ENCODE measurements around the gene GNB1. TPM values are rescaled to one million over a fixed set of nuclear protein-coding genes. Genes with fewer than 3 reads are reported as not detected.
A peak's percentile ranks its signal among the peaks of the same experiment; 100 is the strongest.

The GNB1 gene
- total and polyA plus RNA-seq, 3 experiments from 2014 or later: 114 to 470 (median 436) TPM

DNA sequence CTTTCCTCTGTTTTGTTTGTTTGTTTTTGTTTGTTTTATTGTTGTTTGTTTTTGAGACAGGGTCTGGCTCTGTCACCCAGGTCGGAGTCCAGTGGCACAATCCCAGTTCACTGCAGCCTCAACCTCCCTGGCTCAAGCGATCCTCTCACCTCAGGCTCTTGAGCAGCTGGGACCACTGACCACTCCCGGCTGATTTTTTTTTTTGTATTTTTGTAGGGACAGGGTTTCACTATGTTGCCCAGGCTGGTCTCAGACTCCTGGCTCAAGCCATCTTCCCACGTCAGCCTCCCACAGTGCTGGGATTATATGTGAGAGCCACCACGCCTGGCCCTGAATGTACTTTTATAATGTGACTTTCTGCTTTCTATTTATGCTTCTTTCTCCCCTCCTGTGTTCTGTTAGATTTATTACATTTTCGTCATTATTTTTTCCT is 19.2 kb upstream of the GNB1 start:
- peak in 1 of 5 donors; percentile 39 for DNase-seq
- H3K4me1 ChIP-seq (ENCODE audit: insufficient read depth, low read length): peaks cover 11% of the 10 kb centered on the region
- Mint-ChIP-seq H3K4me3 (peak overlapping the region; percentile 84 to 96 (median 85)), H3K27me3 (peaks cover under 1 to 5% of the 10 kb centered on the region in 2 donors), H3K36me3 (no peaks in the 10 kb centered on the region), H3K27ac (peak overlapping the region; percentile 48 to 97 (median 94)), H3K9me3 (no peaks in the 10 kb centered on the region), H3K4me1 (peaks cover 14 to 20% (median 14%) of the 10 kb centered on the region in 3 donors)
- ChIA-PET CTCF (interaction anchor here (0.9 to 3.4 kb wide), 3 partner anchors 11 to 130 kb away, joined by 3 to 18 read pairs (median 13); no protein-coding TSS in a partner anchor), POLR2A (interaction anchor here (0.6 to 2.4 kb wide), 4 partner anchors 18 to 503 kb away, joined by 3 to 12 read pairs (median 8); partner anchors contain the start of genes CDK11A, MIB2 and PEX10)
- H3K9me3 ChIP-seq (ENCODE audit: low read length): no peaks in the 10 kb centered on the region
- H3K27me3 ChIP-seq (ENCODE audit: insufficient read depth, low read length, poor library complexity, severe bottlenecking): no peaks in the 10 kb centered on the region
- H3K4me3 ChIP-seq (ENCODE audit: low read length): peak overlapping the region; percentile 50
- H3K36me3 ChIP-seq (ENCODE audit: insufficient read depth, low read length): no peaks in the 10 kb centered on the region
- peak overlapping the region; percentile 43 for H3K27ac ChIP-seq (ENCODE audit: low read depth, low read length)

DNA sequence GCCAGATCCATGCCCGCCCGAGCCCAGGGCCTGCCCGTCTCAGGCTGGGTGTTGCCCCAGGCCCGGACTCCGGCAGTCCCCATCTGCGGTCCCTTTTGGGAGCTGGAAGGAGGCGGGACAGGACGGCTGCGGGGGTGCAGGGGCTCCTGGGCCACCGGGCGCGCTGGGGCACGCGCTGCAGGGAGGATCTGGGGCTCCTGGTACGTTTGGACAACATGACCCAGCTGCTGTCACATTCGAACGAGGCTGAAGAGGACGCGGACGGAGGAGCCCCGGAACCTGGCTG is 17.6 kb upstream of the GNB1 start:
- Histone ChIP-seq H3K27me3 (ENCODE audit: insufficient read depth, low read length, poor library complexity, severe bottlenecking) (no peaks in the 10 kb centered on the region), H3K4me3 (ENCODE audit: low read length) (peak overlapping the region; percentile 50), H3K9me3 (ENCODE audit: low read length) (no peaks in the 10 kb centered on the region), H3K36me3 (ENCODE audit: insufficient read depth, low read length) (no peaks in the 10 kb centered on the region), H3K27ac (ENCODE audit: low read depth, low read length) (peak overlapping the region; percentile 74), H3K4me1 (ENCODE audit: insufficient read depth, low read length) (peaks cover 11% of the 10 kb centered on the region)
- no peak for DNase-seq
- Mint-ChIP-seq H3K36me3 (no peaks in the 10 kb centered on the region), H3K27ac (peak overlapping the region in 1 of 8 donors; percentile 32), H3K27me3 (peaks cover 0 to 4% of the 10 kb centered on the region in 2 donors), H3K4me3 (peak overlapping the region in 5 of 7 donors; percentile 52 to 88 (median 64)), H3K9me3 (no peaks in the 10 kb centered on the region), H3K4me1 (peaks cover 14 to 20% (median 14%) of the 10 kb centered on the region in 3 donors)
- POLR2A ChIA-PET: interaction anchor here (0.6 to 2.4 kb wide), 11 partner anchors 10 to 295 kb away, joined by 3 to 15 read pairs (median 4); partner anchors contain the start of genes CDK11A and MIB2
- CTCF ChIA-PET: interaction anchor here (0.7 to 3.4 kb wide), 17 partner anchors 10 to 294 kb away, joined by 3 to 18 read pairs (median 3); partner anchors contain the start of genes CDK11A and TMEM52

DNA sequence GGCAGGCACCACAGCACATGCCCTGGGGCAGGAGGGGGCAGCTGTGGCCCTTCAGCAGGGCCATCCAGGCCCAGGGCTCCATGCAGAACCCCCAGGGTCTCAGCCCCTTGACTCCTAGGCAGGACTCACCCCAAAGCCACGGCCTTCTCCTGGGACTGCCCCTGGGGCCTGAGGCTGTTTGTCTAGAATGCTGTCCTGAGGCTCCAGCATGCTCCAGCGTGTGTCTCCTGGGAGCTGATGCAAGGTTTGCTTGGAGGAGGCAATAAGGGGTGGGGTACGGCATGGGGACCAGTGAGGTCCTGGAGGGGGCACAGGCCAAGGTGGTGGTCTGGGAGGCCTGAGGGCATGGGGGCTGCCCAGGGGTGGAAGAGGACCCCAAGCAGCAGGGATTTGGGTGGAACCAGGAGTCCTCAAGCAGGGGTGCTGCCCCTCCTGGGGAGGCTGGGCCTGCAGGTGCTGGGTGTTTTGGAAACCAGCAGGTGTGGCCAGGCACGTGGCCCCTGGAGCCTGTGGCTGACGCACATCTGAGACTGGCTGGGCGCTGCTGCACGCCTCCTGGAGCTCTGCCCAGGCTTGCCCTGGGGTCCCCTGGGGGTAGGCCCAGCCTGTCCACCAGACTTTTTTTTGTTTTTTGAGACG is 16.3 kb upstream of the GNB1 start:
- ChIA-PET POLR2A (interaction anchor here (2.2 kb wide), 1 partner anchor 9 kb away, joined by 4 read pairs; no protein-coding TSS in a partner anchor), CTCF (interaction anchor here (1.4 to 3.4 kb wide), 5 partner anchors 12 to 130 kb away, joined by 4 to 20 read pairs (median 9); no protein-coding TSS in a partner anchor)
- Histone ChIP-seq H3K9me3 (ENCODE audit: low read length) (no peaks in the 10 kb centered on the region), H3K36me3 (ENCODE audit: insufficient read depth, low read length) (no peaks in the 10 kb centered on the region), H3K4me3 (ENCODE audit: low read length) (no peak overlapping the region), H3K27ac (ENCODE audit: low read depth, low read length) (no peak overlapping the region), H3K27me3 (ENCODE audit: insufficient read depth, low read length, poor library complexity, severe bottlenecking) (no peaks in the 10 kb centered on the region), H3K4me1 (ENCODE audit: insufficient read depth, low read length) (peaks cover 11% of the 10 kb centered on the region)
- H3K27ac Mint-ChIP-seq: no peak overlapping the region
- no peaks in the 10 kb centered on the region for H3K9me3 Mint-ChIP-seq
- peaks cover 14 to 20% (median 14%) of the 10 kb centered on the region in 3 donors for H3K4me1 Mint-ChIP-seq
- H3K4me3 Mint-ChIP-seq: no peak overlapping the region
- H3K27me3 Mint-ChIP-seq: peaks cover 4 to 5% of the 10 kb centered on the region in 2 donors
- peak in 1 of 5 donors; percentile 46 for DNase-seq
- no peaks in the 10 kb centered on the region for H3K36me3 Mint-ChIP-seq

DNA sequence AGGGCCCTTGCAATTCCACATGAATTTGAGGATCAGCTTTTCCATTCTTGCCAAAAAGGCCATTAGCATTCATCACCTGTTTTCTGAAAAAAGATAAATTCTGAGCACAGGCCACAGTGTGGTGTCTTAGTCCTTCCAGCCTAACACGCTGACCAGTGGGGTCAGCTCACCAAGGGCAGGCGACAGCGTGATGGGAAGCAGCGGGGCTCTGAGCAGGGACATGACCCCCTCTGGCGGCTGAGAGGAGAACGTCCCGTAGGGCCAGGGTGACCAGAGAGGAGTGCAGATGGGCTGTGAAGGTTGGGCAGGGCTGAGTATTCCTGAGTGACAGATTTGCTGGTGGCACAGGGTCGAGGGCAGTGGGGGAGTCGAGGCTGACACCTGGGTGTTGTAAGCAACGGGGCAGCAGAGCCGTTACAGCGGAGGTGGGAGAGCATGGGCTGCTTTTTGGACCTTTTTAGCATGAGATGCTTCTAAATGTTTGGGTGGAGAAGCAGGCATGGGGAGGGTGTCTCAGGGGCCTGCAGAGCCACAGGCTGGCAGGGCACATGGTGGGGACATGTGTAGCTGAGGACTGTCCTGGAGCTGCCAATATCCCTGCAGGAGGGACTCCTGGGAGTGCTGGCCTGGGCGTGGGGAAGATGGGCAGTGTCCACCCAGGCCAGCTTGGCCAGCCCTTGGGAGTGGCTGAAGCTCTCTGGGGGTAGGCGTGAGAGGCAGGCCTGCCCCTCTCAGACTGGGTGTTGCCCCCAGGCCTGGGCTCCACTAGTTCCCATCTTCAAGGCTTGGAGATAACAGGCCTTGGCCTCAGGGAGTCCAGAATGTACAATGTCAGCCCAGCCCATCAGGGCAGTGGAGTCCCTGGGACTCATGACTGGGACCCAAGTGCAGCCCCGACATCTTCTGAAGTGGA is 15.6 kb upstream of the GNB1 start:
- H3K4me3 Mint-ChIP-seq: peak overlapping the region; percentile 12 to 90 (median 61)
- peak overlapping the region in 7 of 8 donors; percentile 27 to 84 (median 68) for H3K27ac Mint-ChIP-seq
- Histone ChIP-seq H3K4me3 (ENCODE audit: low read length) (no peak overlapping the region), H3K27ac (ENCODE audit: low read depth, low read length) (no peak overlapping the region), H3K36me3 (ENCODE audit: insufficient read depth, low read length) (no peaks in the 10 kb centered on the region), H3K4me1 (ENCODE audit: insufficient read depth, low read length) (peaks cover 11% of the 10 kb centered on the region), H3K9me3 (ENCODE audit: low read length) (no peaks in the 10 kb centered on the region), H3K27me3 (ENCODE audit: insufficient read depth, low read length, poor library complexity, severe bottlenecking) (no peaks in the 10 kb centered on the region)
- peaks cover 14 to 20% (median 14%) of the 10 kb centered on the region in 3 donors for H3K4me1 Mint-ChIP-seq
- H3K27me3 Mint-ChIP-seq: peaks cover 4 to 5% of the 10 kb centered on the region in 2 donors
- H3K9me3 Mint-ChIP-seq: no peaks in the 10 kb centered on the region
- ChIA-PET POLR2A (interaction anchor here (2.1 kb wide), 1 partner anchor 14 kb away, joined by 7 read pairs; no protein-coding TSS in a partner anchor), CTCF (interaction anchor here (0.7 to 3.4 kb wide), 17 partner anchors 9 to 129 kb away, joined by 3 to 20 read pairs (median 5); no protein-coding TSS in a partner anchor)
- no peaks in the 10 kb centered on the region for H3K36me3 Mint-ChIP-seq
- DNase-seq: peak; percentile 42 to 72 (median 55)

DNA sequence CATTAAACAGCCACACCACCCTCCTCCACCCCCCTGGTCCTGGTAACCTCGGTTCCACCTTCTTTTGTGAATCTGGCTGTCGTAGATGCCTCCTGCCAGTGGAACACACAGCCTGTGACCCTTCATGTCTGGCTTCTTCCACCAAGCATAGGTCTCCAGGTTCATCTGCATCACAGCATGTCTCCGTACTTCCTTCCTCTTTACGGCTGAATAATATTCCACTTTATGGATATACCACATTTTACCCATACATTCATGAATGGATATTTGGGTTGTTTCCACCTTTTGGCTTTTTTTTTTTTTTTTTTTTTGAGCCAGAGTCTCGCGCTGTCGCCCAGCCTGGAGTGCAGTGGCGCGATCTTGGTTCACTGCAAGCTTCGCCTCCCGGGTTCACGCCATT is 12.3 kb upstream of the GNB1 start:
- CTCF ChIA-PET: no interaction called here
- H3K27me3 ChIP-seq (ENCODE audit: insufficient read depth, low read length, poor library complexity, severe bottlenecking): no peaks in the 10 kb centered on the region
- H3K27me3 Mint-ChIP-seq: peaks cover 4 to 5% of the 10 kb centered on the region in 2 donors

DNA sequence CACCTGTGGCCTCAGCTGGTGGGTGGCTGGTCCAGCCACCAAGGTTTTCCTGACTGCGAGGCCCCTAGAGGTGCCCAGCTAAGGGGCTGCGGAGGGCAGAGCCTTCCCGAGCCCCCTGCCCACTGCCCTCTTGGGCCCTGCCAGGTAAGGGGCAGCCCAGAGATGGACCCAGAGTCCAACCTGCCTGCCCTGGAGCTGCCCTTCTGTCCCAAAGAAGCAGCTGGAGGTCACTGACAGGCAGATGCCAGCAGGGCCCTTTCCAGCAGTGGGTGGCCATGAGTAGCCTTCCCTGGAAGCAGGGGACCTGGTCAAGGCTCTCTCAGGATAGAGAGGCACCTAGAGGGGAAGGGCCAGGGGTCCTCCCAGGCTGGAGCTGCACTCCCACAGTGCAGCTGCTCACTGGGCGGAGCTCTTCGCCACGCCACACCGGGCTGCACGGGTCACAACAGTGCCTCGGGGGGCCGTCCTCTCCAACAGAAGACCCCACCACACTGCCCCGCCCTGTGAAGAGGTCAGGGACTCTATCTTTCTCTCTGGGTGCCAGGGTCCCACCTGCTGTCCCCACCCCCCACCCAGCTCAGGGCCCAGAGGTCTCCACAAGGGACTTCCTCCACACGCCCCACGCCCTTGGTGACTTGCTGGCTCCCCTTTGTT is 10.9 kb upstream of the GNB1 start:
- DNase-seq: peak in 1 of 5 donors; percentile 35
- peaks cover 7% of the 10 kb centered on the region for H3K4me1 ChIP-seq (ENCODE audit: insufficient read depth, low read length)
- POLR2A ChIA-PET: interaction anchor here (0.7 kb wide), 1 partner anchor 285 kb away, joined by 4 read pairs; no protein-coding TSS in a partner anchor
- CTCF ChIA-PET: interaction anchor here (1.6 kb wide), 1 partner anchor 10 kb away, joined by 6 read pairs; no protein-coding TSS in a partner anchor
- no peak overlapping the region for H3K4me3 Mint-ChIP-seq
- H3K4me3 ChIP-seq (ENCODE audit: low read length): no peak overlapping the region
- H3K36me3 ChIP-seq (ENCODE audit: insufficient read depth, low read length): no peaks in the 10 kb centered on the region
- H3K27me3 ChIP-seq (ENCODE audit: insufficient read depth, low read length, poor library complexity, severe bottlenecking): no peaks in the 10 kb centered on the region
- H3K36me3 Mint-ChIP-seq: no peaks in the 10 kb centered on the region
- no peak overlapping the region for H3K27ac ChIP-seq (ENCODE audit: low read depth, low read length)
- H3K9me3 ChIP-seq (ENCODE audit: low read length): no peaks in the 10 kb centered on the region
- H3K9me3 Mint-ChIP-seq: peaks cover 0 to 1% (median 0%) of the 10 kb centered on the region in 5 donors
- peaks cover 4 to 6% (median 6%) of the 10 kb centered on the region in 3 donors for H3K4me1 Mint-ChIP-seq
- H3K27me3 Mint-ChIP-seq: peaks cover 4 to 5% of the 10 kb centered on the region in 2 donors
- no peak overlapping the region for H3K27ac Mint-ChIP-seq

More for the DNA sequence above, 12.3 kb upstream of the GNB1 start:
- peaks cover 5 to 9% (median 6%) of the 10 kb centered on the region in 3 donors for H3K4me1 Mint-ChIP-seq
- POLR2A ChIA-PET: no interaction called here
- no peaks in the 10 kb centered on the region for H3K36me3 Mint-ChIP-seq
- no peak overlapping the region for H3K27ac Mint-ChIP-seq
- Histone ChIP-seq H3K27ac (ENCODE audit: low read depth, low read length) (no peak overlapping the region), H3K4me1 (ENCODE audit: insufficient read depth, low read length) (peaks cover 10% of the 10 kb centered on the region), H3K4me3 (ENCODE audit: low read length) (no peak overlapping the region), H3K36me3 (ENCODE audit: insufficient read depth, low read length) (no peaks in the 10 kb centered on the region), H3K9me3 (ENCODE audit: low read length) (no peaks in the 10 kb centered on the region)
- no peak for DNase-seq
- H3K4me3 Mint-ChIP-seq: no peak overlapping the region
- H3K9me3 Mint-ChIP-seq: peaks cover 0 to 1% (median 0%) of the 10 kb centered on the region in 5 donors

DNA sequence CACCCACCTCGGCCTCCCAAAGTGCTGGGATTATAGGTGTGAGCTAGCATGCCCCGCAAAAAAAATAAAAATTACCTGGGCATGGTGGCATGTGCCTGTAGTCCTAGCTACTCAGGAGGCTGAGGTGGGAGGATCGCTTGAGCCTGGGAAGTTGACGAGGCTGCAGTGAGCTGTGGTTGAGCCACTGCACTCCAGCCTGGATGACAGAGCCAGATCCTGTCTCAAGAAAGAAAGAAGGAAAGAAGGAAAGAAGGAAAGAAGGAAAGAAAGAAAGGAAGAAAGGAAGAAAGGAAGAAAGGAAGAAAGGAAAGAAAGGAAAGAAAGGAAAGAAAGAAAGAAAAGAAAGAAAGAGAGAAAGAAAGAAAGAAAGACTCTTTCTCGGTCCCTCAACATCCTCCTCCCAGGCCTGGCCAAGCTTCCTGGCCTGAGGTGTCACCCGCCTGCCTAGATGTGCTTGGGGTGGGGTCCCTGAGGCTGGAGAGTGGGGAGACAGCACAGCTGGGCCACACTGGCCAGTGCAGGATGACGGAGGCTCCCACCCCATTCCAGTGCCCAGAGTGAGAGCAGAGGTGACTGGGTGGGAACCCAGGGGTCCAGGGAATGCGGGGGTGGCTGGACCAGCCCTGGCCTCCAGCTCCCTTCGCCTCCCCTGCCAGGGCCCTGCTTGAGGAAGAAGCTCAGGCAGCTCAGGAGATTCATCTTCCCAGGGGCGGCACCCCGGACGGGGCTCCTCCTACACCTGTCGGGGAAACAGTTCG is 10.2 kb upstream of the GNB1 start:
- peaks cover 0 to 1% (median 0%) of the 10 kb centered on the region in 5 donors for H3K9me3 Mint-ChIP-seq
- peaks cover under 1 to 2% (median 1%) of the 10 kb centered on the region in 3 donors for H3K4me1 Mint-ChIP-seq
- POLR2A ChIA-PET: no interaction called here

More for the DNA sequence above, 10.2 kb upstream of the GNB1 start:
- peaks cover 7% of the 10 kb centered on the region for H3K4me1 ChIP-seq (ENCODE audit: insufficient read depth, low read length)
- H3K9me3 ChIP-seq (ENCODE audit: low read length): no peaks in the 10 kb centered on the region
- no peak overlapping the region for H3K4me3 ChIP-seq (ENCODE audit: low read length)
- no peak overlapping the region for H3K27ac Mint-ChIP-seq
- no peaks in the 10 kb centered on the region for H3K36me3 Mint-ChIP-seq
- no peak overlapping the region for H3K4me3 Mint-ChIP-seq
- DNase-seq: peak in 1 of 5 donors; percentile 11
- H3K27me3 ChIP-seq (ENCODE audit: insufficient read depth, low read length, poor library complexity, severe bottlenecking): no peaks in the 10 kb centered on the region
- H3K27ac ChIP-seq (ENCODE audit: low read depth, low read length): no peak overlapping the region
- no peaks in the 10 kb centered on the region for H3K36me3 ChIP-seq (ENCODE audit: insufficient read depth, low read length)
- CTCF ChIA-PET: interaction anchor here (1.6 to 1.7 kb wide), 2 partner anchors 9 to 143 kb away, joined by 4 to 6 read pairs; no protein-coding TSS in a partner anchor
- H3K27me3 Mint-ChIP-seq: peaks cover 5 to 6% of the 10 kb centered on the region in 2 donors

All from CD8-positive, alpha-beta memory T cell (primary cell).